ENCODE data around the gene ANK2. TPM values are rescaled to one million over a fixed set of nuclear protein-coding genes. Genes with fewer than 3 reads are reported as not detected.
"Not testable (repeated sequence)": the region's sequence is repeated elsewhere in the genome, so short reads cannot be mapped to it uniquely, and the experiment has no call there.

ANK2 gene
- total RNA-seq, 2 donors from 2014 or later, result 6.6 to 7.1 TPM

GRCh38 chr4:113222471-113222870 lies 173.0 kb downstream of the ANK2 start:
- no peaks in the 10 kb centered on the region for H3K36me3 Mint-ChIP-seq (ENCODE audit: insufficient read depth in 2 of 2)
- H3K4me3 Mint-ChIP-seq, result no peak overlapping the region
- H3K27me3 Mint-ChIP-seq (ENCODE audit: low read depth), result peaks cover 4% of the 10 kb centered on the region
- ATAC-seq (replicated peaks in 1 of 2) (no peak), DNase-seq (no peak)
- no peaks in the 10 kb centered on the region for H3K9me3 Mint-ChIP-seq
- H3K4me1 Mint-ChIP-seq (ENCODE audit: low read depth), result no peaks in the 10 kb centered on the region
- H3K27ac Mint-ChIP-seq, result no peak overlapping the region

GRCh38 chr4:113223001-113223400 lies 173.5 kb downstream of the ANK2 start:
- H3K9me3 Mint-ChIP-seq, result no peaks in the 10 kb centered on the region
- H3K4me1 Mint-ChIP-seq (ENCODE audit: low read depth), result no peaks in the 10 kb centered on the region
- H3K4me3 Mint-ChIP-seq, result no peak overlapping the region
- H3K27ac Mint-ChIP-seq, result no peak overlapping the region
- ATAC-seq (replicated peaks in 1 of 2) (no peak), DNase-seq (no peak)
- H3K27me3 Mint-ChIP-seq (ENCODE audit: low read depth), result peaks cover 6% of the 10 kb centered on the region
- H3K36me3 Mint-ChIP-seq (ENCODE audit: insufficient read depth in 2 of 2), result no peaks in the 10 kb centered on the region

- H3K36me3 Mint-ChIP-seq (ENCODE audit: insufficient read depth in 2 of 2), result no peaks in the 10 kb centered on the region
- no peaks in the 10 kb centered on the region for H3K9me3 Mint-ChIP-seq
- no peak for ATAC-seq (replicated peaks in 1 of 2)
- DNase-seq, result no peak
- H3K4me3 Mint-ChIP-seq, result no peak overlapping the region
- H3K4me1 Mint-ChIP-seq (ENCODE audit: low read depth), result no peaks in the 10 kb centered on the region
- H3K27ac Mint-ChIP-seq, result no peak overlapping the region
- peaks cover 5% of the 10 kb centered on the region for H3K27me3 Mint-ChIP-seq (ENCODE audit: low read depth)
Observed at GRCh38 chr4:113232194-113232593, 182.7 kb downstream of the ANK2 start.

GRCh38 chr4:113236916-113237315 lies 187.5 kb downstream of the ANK2 start:
- Mint-ChIP-seq H3K27me3 (ENCODE audit: low read depth) (no peaks in the 10 kb centered on the region), H3K36me3 (ENCODE audit: insufficient read depth in 2 of 2) (no peaks in the 10 kb centered on the region), H3K4me3 (no peak overlapping the region), H3K27ac (no peak overlapping the region), H3K9me3 (no peaks in the 10 kb centered on the region), H3K4me1 (ENCODE audit: low read depth) (no peaks in the 10 kb centered on the region)
- DNase-seq (no peak), ATAC-seq (replicated peaks in 1 of 2) (no peak)

GRCh38 chr4:113243312-113243711 lies 193.9 kb downstream of the ANK2 start:
- DNase-seq, result no peak
- H3K27me3 Mint-ChIP-seq (ENCODE audit: low read depth), result no peaks in the 10 kb centered on the region
- no peaks in the 10 kb centered on the region for H3K36me3 Mint-ChIP-seq (ENCODE audit: insufficient read depth in 2 of 2)
- no peak overlapping the region for H3K27ac Mint-ChIP-seq
- H3K4me1 Mint-ChIP-seq (ENCODE audit: low read depth), result no peaks in the 10 kb centered on the region
- ATAC-seq (replicated peaks in 1 of 2), result no peak
- H3K9me3 Mint-ChIP-seq, result no peaks in the 10 kb centered on the region
- H3K4me3 Mint-ChIP-seq, result no peak overlapping the region

GRCh38 chr4:113244747-113245146 lies 195.3 kb downstream of the ANK2 start:
- H3K4me3 Mint-ChIP-seq; DNase-seq; H3K27ac Mint-ChIP-seq; H3K4me1 Mint-ChIP-seq (ENCODE audit: low read depth); ATAC-seq (replicated peaks in 1 of 2); H3K9me3 Mint-ChIP-seq; H3K27me3 Mint-ChIP-seq (ENCODE audit: low read depth); H3K36me3 Mint-ChIP-seq (ENCODE audit: insufficient read depth in 2 of 2): not testable (repeated sequence)

- H3K36me3 Mint-ChIP-seq (ENCODE audit: insufficient read depth in 2 of 2), result no peaks in the 10 kb centered on the region
- no peak for DNase-seq
- ATAC-seq (replicated peaks in 1 of 2), result no peak
- H3K9me3 Mint-ChIP-seq, result no peaks in the 10 kb centered on the region
- H3K27me3 Mint-ChIP-seq (ENCODE audit: low read depth), result no peaks in the 10 kb centered on the region
- H3K4me3 Mint-ChIP-seq, result no peak overlapping the region
- H3K27ac Mint-ChIP-seq, result no peak overlapping the region
- no peaks in the 10 kb centered on the region for H3K4me1 Mint-ChIP-seq (ENCODE audit: low read depth)
Observed at GRCh38 chr4:113248320-113248719, 198.9 kb downstream of the ANK2 start.

- DNase-seq (no peak), ATAC-seq (replicated peaks in 1 of 2) (no peak)
- Mint-ChIP-seq H3K4me3 (no peak overlapping the region), H3K27me3 (ENCODE audit: low read depth) (no peaks in the 10 kb centered on the region), H3K9me3 (no peaks in the 10 kb centered on the region), H3K36me3 (ENCODE audit: insufficient read depth in 2 of 2) (no peaks in the 10 kb centered on the region), H3K4me1 (ENCODE audit: low read depth) (no peaks in the 10 kb centered on the region), H3K27ac (no peak overlapping the region)
Observed at GRCh38 chr4:113255628-113256027, 206.2 kb downstream of the ANK2 start.

- no peaks in the 10 kb centered on the region for H3K4me1 Mint-ChIP-seq (ENCODE audit: low read depth)
- no peak overlapping the region for H3K27ac Mint-ChIP-seq
- H3K27me3 Mint-ChIP-seq (ENCODE audit: low read depth), result no peaks in the 10 kb centered on the region
- no peaks in the 10 kb centered on the region for H3K9me3 Mint-ChIP-seq
- ATAC-seq (replicated peaks in 1 of 2) (no peak), DNase-seq (no peak)
- no peaks in the 10 kb centered on the region for H3K36me3 Mint-ChIP-seq (ENCODE audit: insufficient read depth in 2 of 2)
- H3K4me3 Mint-ChIP-seq, result no peak overlapping the region
Observed at GRCh38 chr4:113256946-113257345, 207.5 kb downstream of the ANK2 start.

GRCh38 chr4:113260688-113261087 lies 211.2 kb downstream of the ANK2 start:
- no peak overlapping the region for H3K27ac Mint-ChIP-seq
- ATAC-seq (replicated peaks in 1 of 2), result no peak
- H3K4me1 Mint-ChIP-seq (ENCODE audit: low read depth), result no peaks in the 10 kb centered on the region
- no peaks in the 10 kb centered on the region for H3K36me3 Mint-ChIP-seq (ENCODE audit: insufficient read depth in 2 of 2)
- no peak for DNase-seq
- no peak overlapping the region for H3K4me3 Mint-ChIP-seq
- H3K9me3 Mint-ChIP-seq, result no peaks in the 10 kb centered on the region
- no peaks in the 10 kb centered on the region for H3K27me3 Mint-ChIP-seq (ENCODE audit: low read depth)

GRCh38 chr4:113263274-113263673 lies 213.8 kb downstream of the ANK2 start:
- Mint-ChIP-seq H3K27ac (no peak overlapping the region), H3K4me3 (no peak overlapping the region), H3K27me3 (ENCODE audit: low read depth) (peaks cover 7% of the 10 kb centered on the region), H3K36me3 (ENCODE audit: insufficient read depth in 2 of 2) (no peaks in the 10 kb centered on the region), H3K4me1 (ENCODE audit: low read depth) (no peaks in the 10 kb centered on the region), H3K9me3 (no peaks in the 10 kb centered on the region)
- DNase-seq, result no peak
- no peak for ATAC-seq (replicated peaks in 1 of 2)

- no peak overlapping the region for H3K4me3 Mint-ChIP-seq
- DNase-seq (no peak), ATAC-seq (replicated peaks in 1 of 2) (no peak)
- no peak overlapping the region for H3K27ac Mint-ChIP-seq
- no peaks in the 10 kb centered on the region for H3K36me3 Mint-ChIP-seq (ENCODE audit: insufficient read depth in 2 of 2)
- no peaks in the 10 kb centered on the region for H3K4me1 Mint-ChIP-seq (ENCODE audit: low read depth)
- H3K9me3 Mint-ChIP-seq, result no peaks in the 10 kb centered on the region
- H3K27me3 Mint-ChIP-seq (ENCODE audit: low read depth), result peaks cover 15% of the 10 kb centered on the region
Observed at GRCh38 chr4:113270520-113271319, 221.3 kb downstream of the ANK2 start.

GRCh38 chr4:113272523-113272922 lies 223.1 kb downstream of the ANK2 start:
- H3K36me3 Mint-ChIP-seq (ENCODE audit: insufficient read depth in 2 of 2), result no peaks in the 10 kb centered on the region
- H3K27ac Mint-ChIP-seq, result no peak overlapping the region
- H3K9me3 Mint-ChIP-seq, result no peaks in the 10 kb centered on the region
- DNase-seq (no peak), ATAC-seq (replicated peaks in 1 of 2) (no peak)
- no peak overlapping the region for H3K4me3 Mint-ChIP-seq
- H3K27me3 Mint-ChIP-seq (ENCODE audit: low read depth), result peaks cover 24% of the 10 kb centered on the region
- H3K4me1 Mint-ChIP-seq (ENCODE audit: low read depth), result no peaks in the 10 kb centered on the region

GRCh38 chr4:113273721-113274220 lies 224.3 kb downstream of the ANK2 start:
- no peaks in the 10 kb centered on the region for H3K36me3 Mint-ChIP-seq (ENCODE audit: insufficient read depth in 2 of 2)
- no peak overlapping the region for H3K27ac Mint-ChIP-seq

More at GRCh38 chr4:113273721-113274220, 224.3 kb downstream of the ANK2 start:
- Mint-ChIP-seq H3K4me1 (ENCODE audit: low read depth) (no peaks in the 10 kb centered on the region), H3K4me3 (no peak overlapping the region), H3K9me3 (no peaks in the 10 kb centered on the region), H3K27me3 (ENCODE audit: low read depth) (peaks cover 32% of the 10 kb centered on the region)
- no peak for DNase-seq
- ATAC-seq (replicated peaks in 1 of 2), result no peak

Data from activated T-cell treated with anti-CD3 and anti-CD28 coated beads, Interleukin-2, amount 50 U/mL, for 72 hours (primary cell).